PC-3 (cell line): Measurements from ENCODE around the gene CEP19.

ENCODE experiments used
- EZH2phosphoT487 ChIP-seq: fragments of 300-600 bp; sonication (generic); IDR thresholded peaks from 2 replicates; pipeline ENCODE4 v1.6.1; 2018; ENCODE audit warnings: mild to moderate bottlenecking, antibody characterized with exemption, low read length, borderline replicate concordance
- TF ChIP-seq, protein P1 (sequence below): fragments of 300-600 bp; sonication (generic); conservative IDR thresholded peaks from 2 replicates; pipeline ENCODE4 v1.5.1; 2017; ENCODE audit warnings: antibody characterized with exemption, low read depth, mild to moderate bottlenecking, low read length

DNA sequence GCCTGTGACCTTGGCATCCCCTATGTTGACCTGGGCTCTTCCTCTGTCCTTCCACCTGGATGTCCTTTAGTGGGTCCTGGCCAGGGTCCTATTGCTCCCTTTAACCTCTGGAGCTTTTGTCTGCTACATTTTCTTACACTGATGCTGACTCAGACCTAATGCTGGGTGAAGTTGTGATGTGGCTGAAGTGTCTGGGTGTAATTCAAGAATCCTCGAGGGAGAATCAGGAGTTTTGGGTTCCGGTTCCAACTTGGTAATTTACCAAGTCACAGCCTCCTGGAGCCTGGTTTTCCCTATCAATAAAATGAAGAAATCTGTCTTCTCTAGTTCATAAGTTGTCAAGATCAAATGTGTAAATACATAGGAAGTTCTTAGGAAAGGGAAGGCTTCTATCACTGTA lies 25.6 kb downstream of the CEP19 start:
- TF ChIP-seq, protein P1, sequence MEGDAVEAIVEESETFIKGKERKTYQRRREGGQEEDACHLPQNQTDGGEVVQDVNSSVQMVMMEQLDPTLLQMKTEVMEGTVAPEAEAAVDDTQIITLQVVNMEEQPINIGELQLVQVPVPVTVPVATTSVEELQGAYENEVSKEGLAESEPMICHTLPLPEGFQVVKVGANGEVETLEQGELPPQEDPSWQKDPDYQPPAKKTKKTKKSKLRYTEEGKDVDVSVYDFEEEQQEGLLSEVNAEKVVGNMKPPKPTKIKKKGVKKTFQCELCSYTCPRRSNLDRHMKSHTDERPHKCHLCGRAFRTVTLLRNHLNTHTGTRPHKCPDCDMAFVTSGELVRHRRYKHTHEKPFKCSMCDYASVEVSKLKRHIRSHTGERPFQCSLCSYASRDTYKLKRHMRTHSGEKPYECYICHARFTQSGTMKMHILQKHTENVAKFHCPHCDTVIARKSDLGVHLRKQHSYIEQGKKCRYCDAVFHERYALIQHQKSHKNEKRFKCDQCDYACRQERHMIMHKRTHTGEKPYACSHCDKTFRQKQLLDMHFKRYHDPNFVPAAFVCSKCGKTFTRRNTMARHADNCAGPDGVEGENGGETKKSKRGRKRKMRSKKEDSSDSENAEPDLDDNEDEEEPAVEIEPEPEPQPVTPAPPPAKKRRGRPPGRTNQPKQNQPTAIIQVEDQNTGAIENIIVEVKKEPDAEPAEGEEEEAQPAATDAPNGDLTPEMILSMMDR, result no peak
- no peak for TF ChIP-seq EZH2phosphoT487
